Mesenchymal stem cell (in vitro differentiated cells and primary cell): ENCODE measurements around the gene PLXDC2.

Source experiments
- DNase-seq: peaks from one replicate; pipeline ENCODE4 v3.0.0-alpha.2; 2013
- H2AFZ ChIP-seq: one replicate; pipeline ENCODE4 v1.6.1; 2013; ENCODE audit warnings: low read depth, mild to moderate bottlenecking, control low read depth, inconsistent platforms, low read length, moderate library complexity
- H2AK5ac ChIP-seq: 2 replicates; pipeline ENCODE4 v1.6.1; 2013; ENCODE audit warnings: low read length, moderate library complexity, mild to moderate bottlenecking, inconsistent platforms; ENCODE audit not compliant: severe bottlenecking
- H2BK120ac ChIP-seq: one replicate; pipeline ENCODE4 v1.6.1; 2013; ENCODE audit warnings: low read depth, mild to moderate bottlenecking, inconsistent platforms, low read length, moderate library complexity
- H2BK12ac ChIP-seq, 2 experiments: one replicate each; pipeline ENCODE4 v1.6.1; 2013; ENCODE audit warnings: inconsistent platforms in 2 of 2, low read length in 2 of 2, mild to moderate bottlenecking in 2 of 2, moderate library complexity in 2 of 2, control low read depth in 1 of 2
- H2BK15ac ChIP-seq: one replicate; pipeline ENCODE4 v1.6.1; 2013; ENCODE audit warnings: mild to moderate bottlenecking, low read depth, inconsistent platforms; ENCODE audit not compliant: poor library complexity, severe bottlenecking
- H2BK5ac ChIP-seq: 2 replicates; pipeline ENCODE4 v1.6.1; 2013; ENCODE audit warnings: low read depth, mild to moderate bottlenecking, low read length, control low read depth, inconsistent platforms; ENCODE audit not compliant: poor library complexity, severe bottlenecking
- H3K14ac ChIP-seq, 2 experiments: one replicate each; pipeline ENCODE4 v1.6.1; 2013; ENCODE audit warnings: inconsistent platforms in 2 of 2, low read length in 2 of 2, control low read depth in 1 of 2, mild to moderate bottlenecking in 1 of 2, moderate library complexity in 1 of 2
- H3K18ac ChIP-seq, 2 experiments: one replicate each; pipeline ENCODE4 v1.6.1; 2013; ENCODE audit warnings: inconsistent platforms in 2 of 2, low read length in 2 of 2, control low read depth in 1 of 2, low read depth in 1 of 2, mild to moderate bottlenecking in 1 of 2
- H3K23ac ChIP-seq, 2 experiments: one replicate each; pipeline ENCODE4 v1.6.1; 2013; ENCODE audit warnings: inconsistent platforms in 2 of 2, low read length in 2 of 2, mild to moderate bottlenecking in 2 of 2, moderate library complexity in 2 of 2, control low read depth in 1 of 2
- H3K27ac ChIP-seq: 2 replicates; pipeline ENCODE4 v1.5.1; 2013; ENCODE audit warnings: mild to moderate bottlenecking, moderate library complexity, low read length, control low read depth, inconsistent platforms; ENCODE audit not compliant: poor library complexity, severe bottlenecking
- H3K27me3 ChIP-seq, 2 experiments: 2 replicates each; pipeline versions ENCODE4 v1.6.1 to v1.7.0; 2013; ENCODE audit warnings: low read length in 2 of 2, mild to moderate bottlenecking in 2 of 2, moderate library complexity in 2 of 2, control low read depth in 1 of 2, inconsistent platforms in 1 of 2; ENCODE audit not compliant: control insufficient read depth in 1 of 2, insufficient read depth in 1 of 2
- H3K36me3 ChIP-seq, 2 experiments: 2 replicates each; pipeline versions ENCODE4 v1.6.1 to v1.7.0; 2013; ENCODE audit warnings: low read length in 2 of 2, control low read depth in 1 of 2, inconsistent platforms in 1 of 2, low read depth in 1 of 2, mild to moderate bottlenecking in 1 of 2; ENCODE audit not compliant: insufficient read depth in 2 of 2, control insufficient read depth in 1 of 2
- H3K4ac ChIP-seq, 2 experiments: one replicate each; pipeline ENCODE4 v1.6.1; 2013; ENCODE audit warnings: inconsistent platforms in 2 of 2, low read length in 2 of 2, mild to moderate bottlenecking in 2 of 2, moderate library complexity in 2 of 2, control low read depth in 1 of 2, low read depth in 1 of 2
- H3K4me1 ChIP-seq: 2 replicates; pipeline ENCODE4 v1.6.1; 2013; ENCODE audit warnings: low read depth, low read length, control low read depth; ENCODE audit not compliant: control insufficient read depth, insufficient read depth
- H3K4me2 ChIP-seq: 2 replicates; pipeline ENCODE4 v1.6.1; 2013; ENCODE audit warnings: low read length, mild to moderate bottlenecking, inconsistent platforms; ENCODE audit not compliant: poor library complexity, severe bottlenecking
- H3K4me3 ChIP-seq, 2 experiments: 2 replicates each; pipeline versions ENCODE4 v1.5.1 to v1.7.0; 2013; ENCODE audit warnings: low read length in 2 of 2, mild to moderate bottlenecking in 2 of 2, control low read depth in 1 of 2, low read depth in 1 of 2; ENCODE audit not compliant: insufficient read depth in 1 of 2
- H3K79me1 ChIP-seq: replicated peaks from 2 replicates; pipeline ENCODE4 v1.6.1; 2013; ENCODE audit warnings: mild to moderate bottlenecking, control low read depth, low read length, inconsistent platforms; ENCODE audit not compliant: poor library complexity, severe bottlenecking
- H3K9ac ChIP-seq: 2 replicates; pipeline ENCODE4 v1.7.0; 2013; ENCODE audit warnings: mild to moderate bottlenecking, low read length, moderate library complexity
- H3K9me3 ChIP-seq: 2 replicates; pipeline ENCODE4 v1.7.0; 2013; ENCODE audit warnings: mild to moderate bottlenecking, low read length; ENCODE audit not compliant: control insufficient read depth
- H4K8ac ChIP-seq: one replicate; pipeline ENCODE4 v1.6.1; 2013; ENCODE audit warnings: inconsistent platforms, mild to moderate bottlenecking, low read length, moderate library complexity
- H4K91ac ChIP-seq: one replicate; pipeline ENCODE4 v1.6.1; 2013; ENCODE audit warnings: mild to moderate bottlenecking, low read length, inconsistent platforms
- WGBS: methylation state at CpG from one replicate; pipeline ENCODE4 v1.1.7; 2013; ENCODE audit warnings: mixed read lengths; 5-methylcytosine and 5-hydroxymethylcytosine counted together

Gene PLXDC2

DNA sequence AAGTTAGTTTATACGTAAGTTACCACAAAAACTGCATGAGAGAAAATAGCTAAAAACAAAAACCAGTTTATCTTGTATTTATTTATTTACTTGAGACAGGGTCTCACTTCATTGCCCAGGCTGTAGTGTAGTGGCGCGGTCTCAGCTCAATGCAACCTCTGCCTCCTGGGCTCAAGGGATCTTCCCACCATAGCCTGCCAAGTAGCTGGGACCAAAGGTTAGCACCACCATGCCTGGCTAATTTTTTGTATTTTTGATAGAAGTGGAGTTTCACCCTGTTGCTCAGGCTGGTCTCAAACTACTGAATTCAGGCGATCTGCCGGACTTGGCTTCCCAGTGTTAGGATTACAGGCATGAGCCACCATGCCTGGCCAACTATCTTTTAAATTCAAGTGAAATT lies 277.4 kb downstream of the PLXDC2 start:
- 50% methylated on average over 2 of the region's 5 CpGs for WGBS

DNA sequence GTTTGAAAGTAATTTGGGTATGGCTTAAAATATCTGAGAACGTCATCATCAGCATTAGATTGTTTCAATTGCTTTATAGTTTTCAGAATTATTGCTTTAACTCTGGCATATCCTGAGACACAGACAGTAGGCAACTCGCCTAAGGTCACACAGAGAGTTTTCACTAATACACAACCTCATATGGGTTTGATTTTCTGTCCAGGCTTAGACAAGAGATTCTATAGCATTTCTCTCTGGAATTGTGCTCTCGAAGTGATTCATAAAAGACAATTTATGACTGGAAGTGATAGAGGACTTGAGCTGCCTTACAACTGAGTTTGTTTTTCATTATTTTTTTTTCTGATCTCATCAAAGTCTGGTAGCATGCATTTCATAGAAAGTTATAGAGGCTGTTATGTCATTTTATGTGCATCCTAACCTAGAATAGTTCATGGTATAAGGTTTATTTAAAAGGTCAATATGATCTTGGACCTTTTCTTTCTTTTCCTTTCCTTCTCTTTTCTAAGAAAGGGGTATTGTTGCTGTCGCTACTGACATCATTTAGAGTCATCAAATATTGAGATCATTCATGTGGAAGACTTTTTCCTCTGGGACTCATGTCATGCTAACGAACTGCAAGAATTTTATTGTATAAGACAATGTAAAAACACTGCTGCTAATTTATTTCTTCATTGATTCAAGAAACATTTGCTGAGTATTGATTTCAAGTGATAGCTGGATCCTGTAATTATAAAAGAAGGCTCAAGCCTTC lies 278.2 kb downstream of the PLXDC2 start:
- H2AFZ ChIP-seq = no peak overlapping the region

More for the DNA sequence above, 277.4 kb downstream of the PLXDC2 start:
- no peaks in the 10 kb centered on the region for H3K27me3 ChIP-seq
- H3K79me1 ChIP-seq = no peaks in the 10 kb centered on the region
- no peak overlapping the region for H2AFZ ChIP-seq
- H3K14ac ChIP-seq = no peak overlapping the region
- H3K18ac ChIP-seq = no peak overlapping the region
- H3K4me2 ChIP-seq = no peak overlapping the region
- H3K27ac ChIP-seq = no peak overlapping the region
- H3K36me3 ChIP-seq = no peaks in the 10 kb centered on the region
- H2BK12ac ChIP-seq = no peak overlapping the region
- H3K4me3 ChIP-seq = no peak overlapping the region
- no peak overlapping the region for H2BK120ac ChIP-seq
- no peaks in the 10 kb centered on the region for H3K9me3 ChIP-seq
- no peak overlapping the region for H3K4ac ChIP-seq
- no peak overlapping the region for H4K91ac ChIP-seq
- H2BK5ac ChIP-seq = no peak overlapping the region
- no peak overlapping the region for H2BK15ac ChIP-seq
- H3K4me1 ChIP-seq = no peaks in the 10 kb centered on the region
- H4K8ac ChIP-seq = no peak overlapping the region
- H3K9ac ChIP-seq = no peak overlapping the region
- H3K23ac ChIP-seq = no peak overlapping the region
- no peak for DNase-seq
- no peak overlapping the region for H2AK5ac ChIP-seq

DNA sequence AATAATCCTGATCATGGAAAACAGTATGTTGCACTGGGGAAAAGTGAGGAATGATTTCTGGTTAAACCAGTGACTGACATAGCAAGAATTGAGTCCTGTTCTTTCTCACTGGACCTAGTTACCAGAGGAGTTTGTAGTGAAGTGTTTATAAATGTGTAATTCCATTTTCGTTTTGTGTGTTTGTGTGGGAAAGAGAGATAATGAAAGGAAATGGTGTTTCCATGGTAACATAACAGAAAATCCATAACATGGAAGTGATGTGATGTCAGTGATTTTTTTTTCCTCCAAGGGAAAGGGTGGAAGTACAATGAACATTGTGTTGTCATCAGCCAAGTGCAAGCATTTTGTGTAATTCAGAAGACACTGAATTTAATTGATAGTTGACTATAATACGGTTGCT lies 283.9 kb downstream of the PLXDC2 start:
- no peaks in the 10 kb centered on the region for H3K9me3 ChIP-seq
- no peaks in the 10 kb centered on the region for H3K4me1 ChIP-seq
- H3K18ac ChIP-seq = no peak overlapping the region
- no peak overlapping the region for H4K8ac ChIP-seq
- H2BK12ac ChIP-seq = no peak overlapping the region
- no peak overlapping the region for H3K4me3 ChIP-seq
- no peak overlapping the region for H4K91ac ChIP-seq
- no peak overlapping the region for H2AK5ac ChIP-seq
- DNase-seq = peak; percentile 99
- H2AFZ ChIP-seq = no peak overlapping the region
- H3K14ac ChIP-seq = no peak overlapping the region
- H3K23ac ChIP-seq = no peak overlapping the region
- H2BK15ac ChIP-seq = no peak overlapping the region
- no peak overlapping the region for H3K4me2 ChIP-seq
- H3K9ac ChIP-seq = peak overlapping the region; percentile 68
- 50% methylated on average over 2 of the region's 2 CpGs for WGBS
- no peaks in the 10 kb centered on the region for H3K79me1 ChIP-seq
- no peak overlapping the region for H2BK120ac ChIP-seq
- no peak overlapping the region for H3K4ac ChIP-seq
- no peaks in the 10 kb centered on the region for H3K27me3 ChIP-seq
- H2BK5ac ChIP-seq = no peak overlapping the region
- no peaks in the 10 kb centered on the region for H3K36me3 ChIP-seq
- no peak overlapping the region for H3K27ac ChIP-seq

More for the DNA sequence above, 278.2 kb downstream of the PLXDC2 start:
- H3K23ac ChIP-seq = no peak overlapping the region
- 92% methylated on average over 3 of the region's 5 CpGs for WGBS
- H3K14ac ChIP-seq = no peak overlapping the region
- no peak overlapping the region for H2BK15ac ChIP-seq
- no peak overlapping the region for H2BK5ac ChIP-seq
- no peak overlapping the region for H3K18ac ChIP-seq
- no peak overlapping the region for H3K27ac ChIP-seq
- no peak overlapping the region for H4K8ac ChIP-seq
- no peaks in the 10 kb centered on the region for H3K79me1 ChIP-seq
- no peaks in the 10 kb centered on the region for H3K4me1 ChIP-seq
- H3K4me3 ChIP-seq = no peak overlapping the region
- no peaks in the 10 kb centered on the region for H3K36me3 ChIP-seq
- H4K91ac ChIP-seq = no peak overlapping the region
- H3K9me3 ChIP-seq = no peaks in the 10 kb centered on the region
- no peak overlapping the region for H2AK5ac ChIP-seq
- H3K4me2 ChIP-seq = no peak overlapping the region
- H2BK120ac ChIP-seq = no peak overlapping the region
- no peaks in the 10 kb centered on the region for H3K27me3 ChIP-seq
- DNase-seq = no peak
- H3K9ac ChIP-seq = peak overlapping the region; percentile 63
- H2BK12ac ChIP-seq = no peak overlapping the region
- H3K4ac ChIP-seq = no peak overlapping the region

DNA sequence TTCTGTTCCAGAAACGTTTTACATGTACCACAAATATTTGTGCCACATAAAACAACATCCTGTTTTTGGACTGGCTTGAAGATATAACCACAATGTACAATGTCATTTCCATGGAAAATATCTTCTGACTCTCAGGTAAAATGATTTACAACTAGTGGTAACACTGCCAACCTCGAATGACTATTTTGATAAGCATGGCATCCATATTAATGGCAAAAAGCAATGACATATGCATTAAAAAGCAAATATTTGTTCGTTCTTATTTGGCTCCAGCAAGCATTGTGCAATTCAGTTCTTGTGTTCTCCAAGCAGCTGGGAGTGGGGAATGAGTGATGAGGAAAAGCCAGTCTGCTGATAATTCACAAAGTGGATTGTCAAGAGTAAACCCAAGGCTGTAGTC lies 289.0 kb downstream of the PLXDC2 start:
- Histone ChIP-seq H2BK12ac (peak overlapping the region in 1 of 2 experiments; percentile 37), H3K9ac (no peak overlapping the region), H3K27me3 (no peaks in the 10 kb centered on the region), H3K9me3 (no peaks in the 10 kb centered on the region), H3K18ac (peak overlapping the region; percentile 58 to 94), H3K4ac (peak overlapping the region; percentile 47 to 91), H2BK120ac (peak overlapping the region; percentile 85), H3K23ac (no peak overlapping the region), H2BK15ac (no peak overlapping the region), H2AK5ac (peak overlapping the region; percentile 90), H3K14ac (no peak overlapping the region), H3K4me3 (no peak overlapping the region), H3K27ac (peak overlapping the region; percentile 95), H3K4me1 (peaks cover 4% of the 10 kb centered on the region), H3K36me3 (no peaks in the 10 kb centered on the region), H2AFZ (no peak overlapping the region), H3K79me1 (no peaks in the 10 kb centered on the region), H3K4me2 (no peak overlapping the region), H2BK5ac (peak overlapping the region; percentile 94), H4K91ac (peak overlapping the region; percentile 89), H4K8ac (peak overlapping the region; percentile 82)
- 52% methylated on average over 3 of the region's 3 CpGs for WGBS
- DNase-seq = peak; percentile 85
